WTC11 (cell line): ENCODE measurements around the gene HAPLN1. TPM values are rescaled to one million over a fixed set of nuclear protein-coding genes. Genes with fewer than 3 reads are reported as not detected.

ENCODE experiments used
- ATAC-seq: fragments of 200-7000 bp; cut with Tn5 transposase; 2 replicates; pipeline ENCODE4 v1.10.0; 2021; ENCODE audit warnings: mild to moderate bottlenecking, moderate library complexity
- CTCF ChIA-PET: fragments of 300-600 bp; sonication (Branson Sonifier 250); formaldehyde crosslinking; loops from one replicate; lab custom pipeline; 2021; ENCODE audit warnings: antibody characterized with exemption; lab: Charles Lee
- POLR2A ChIA-PET: fragments of 350-600 bp; sonication (Branson Sonifier 250); formaldehyde crosslinking; loops from one replicate; lab custom pipeline; 2021; ENCODE audit warnings: antibody characterized with exemption; lab: Charles Lee
- DNase-seq: peaks from one replicate; pipeline ENCODE4 v3.0.0; 2021; ENCODE audit warnings: low spot score
- H3K27ac Mint-ChIP-seq: 2 replicates; pipeline ENCODE4 v1.8.0; 2021; ENCODE audit warnings: mixed read lengths
- H3K27me3 Mint-ChIP-seq: 2 replicates; pipeline ENCODE4 v1.8.0; 2021; ENCODE audit warnings: low read depth, mild to moderate bottlenecking, moderate library complexity, mixed read lengths
- H3K36me3 Mint-ChIP-seq: 2 replicates; pipeline ENCODE4 v1.8.0; 2021; ENCODE audit warnings: mixed read lengths
- H3K4me1 Mint-ChIP-seq: 2 replicates; pipeline ENCODE4 v1.8.0; 2022; ENCODE audit warnings: mixed read lengths
- H3K4me3 Mint-ChIP-seq: 2 replicates; pipeline ENCODE4 v1.8.0; 2021; ENCODE audit warnings: mild to moderate bottlenecking, moderate library complexity, mixed read lengths
- H3K9me3 Mint-ChIP-seq: 2 replicates; pipeline ENCODE4 v1.8.0; 2021; ENCODE audit warnings: mixed read lengths
- ATF1 ChIP-seq: sonication (generic); formaldehyde crosslinking; IDR thresholded peaks from 2 replicates; pipeline ENCODE4 v1.8.1; 2023; ENCODE audit warnings: mild to moderate bottlenecking, moderate library complexity, missing genetic modification reagents
- CBFB ChIP-seq: sonication (generic); formaldehyde crosslinking; IDR thresholded peaks from 2 replicates; pipeline ENCODE4 v1.8.1; 2022; ENCODE audit warnings: mild to moderate bottlenecking, low read depth, missing genetic modification reagents
- ESRRA ChIP-seq: sonication (generic); formaldehyde crosslinking; IDR thresholded peaks from 2 replicates; pipeline ENCODE4 v1.8.1; 2022; ENCODE audit warnings: mild to moderate bottlenecking, missing genetic modification reagents, borderline replicate concordance
- ETV6 ChIP-seq: sonication (generic); formaldehyde crosslinking; IDR thresholded peaks from 2 replicates; pipeline ENCODE4 v1.8.1; 2022; ENCODE audit warnings: mild to moderate bottlenecking, missing genetic modification reagents
- FOXJ3 ChIP-seq: sonication (generic); formaldehyde crosslinking; IDR thresholded peaks from 2 replicates; pipeline ENCODE4 v1.9.0; 2021; ENCODE audit warnings: missing genetic modification reagents, mild to moderate bottlenecking, borderline replicate concordance
- FOXP1 ChIP-seq: sonication (generic); formaldehyde crosslinking; IDR thresholded peaks from 2 replicates; pipeline ENCODE4 v1.8.0; 2022; ENCODE audit warnings: missing genetic modification reagents, mild to moderate bottlenecking, moderate library complexity, borderline replicate concordance
- GTF2I ChIP-seq: fragments of 250-450 bp; sonication (Bioruptor Pico); conservative IDR thresholded peaks from 2 replicates; pipeline ENCODE4 v1.4.0; 2021; ENCODE audit warnings: mild to moderate bottlenecking
- MYBL2 ChIP-seq: sonication (generic); formaldehyde crosslinking; IDR thresholded peaks from 2 replicates; pipeline ENCODE4 v1.8.1; 2023; ENCODE audit warnings: mild to moderate bottlenecking, moderate library complexity, missing genetic modification reagents
- NFE2L1 ChIP-seq: sonication (generic); formaldehyde crosslinking; IDR thresholded peaks from 2 replicates; pipeline ENCODE4 v1.8.1; 2023; ENCODE audit warnings: missing genetic modification reagents
- NR1H2 ChIP-seq: sonication (generic); formaldehyde crosslinking; IDR thresholded peaks from 2 replicates; pipeline ENCODE4 v1.9.0; 2021; ENCODE audit warnings: mild to moderate bottlenecking, moderate library complexity, missing genetic modification reagents
- SP1 ChIP-seq: sonication (generic); formaldehyde crosslinking; conservative IDR thresholded peaks from 2 replicates; pipeline ENCODE4 v1.8.1; 2022; ENCODE audit warnings: missing genetic modification reagents
- total RNA-seq: library from RNA; stranded (reverse); gene quantifications from 3 replicates; pipeline ENCODE4 v1.2.3, GENCODE V29; 2021
- TF ChIP-seq, protein P1 (sequence below): sonication (generic); formaldehyde crosslinking; conservative IDR thresholded peaks from 2 replicates; pipeline ENCODE4 v1.8.1; 2023; ENCODE audit warnings: mild to moderate bottlenecking, low read depth, missing genetic modification reagents, moderate library complexity
- TF ChIP-seq, protein P2 (sequence below): fragments of 250-450 bp; sonication (Bioruptor Pico); conservative IDR thresholded peaks from 2 replicates; pipeline ENCODE4 v1.9.0; 2021; ENCODE audit warnings: mild to moderate bottlenecking
- TF ChIP-seq, protein P3 (sequence below): sonication (generic); formaldehyde crosslinking; IDR thresholded peaks from 2 replicates; pipeline ENCODE4 v1.8.1; 2022; ENCODE audit warnings: mild to moderate bottlenecking, moderate library complexity, missing genetic modification reagents
- TF ChIP-seq, protein P4 (sequence below): sonication (generic); formaldehyde crosslinking; IDR thresholded peaks from 2 replicates; pipeline ENCODE4 v1.8.0; 2022; ENCODE audit warnings: mild to moderate bottlenecking, missing genetic modification reagents
- TF ChIP-seq, protein P5 (sequence below): sonication (generic); formaldehyde crosslinking; IDR thresholded peaks from 2 replicates; pipeline ENCODE4 v1.8.0; 2022; ENCODE audit warnings: mild to moderate bottlenecking, missing genetic modification reagents
- TF ChIP-seq, protein P6 (sequence below): sonication (generic); formaldehyde crosslinking; IDR thresholded peaks from 2 replicates; pipeline ENCODE4 v1.8.1; 2023; ENCODE audit warnings: mild to moderate bottlenecking, missing genetic modification reagents, moderate library complexity
- TF ChIP-seq, protein P7 (sequence below): sonication (generic); formaldehyde crosslinking; IDR thresholded peaks from 2 replicates; pipeline ENCODE4 v1.8.0; 2023; ENCODE audit warnings: missing genetic modification reagents, mild to moderate bottlenecking, borderline replicate concordance
- TF ChIP-seq, protein P8 (sequence below): sonication (generic); formaldehyde crosslinking; IDR thresholded peaks from 2 replicates; pipeline ENCODE4 v1.8.1; 2023; ENCODE audit warnings: mild to moderate bottlenecking, missing genetic modification reagents, moderate library complexity

The HAPLN1 gene
- total RNA-seq, 1 experiment from 2014 or later: 9.4 TPM

DNA sequence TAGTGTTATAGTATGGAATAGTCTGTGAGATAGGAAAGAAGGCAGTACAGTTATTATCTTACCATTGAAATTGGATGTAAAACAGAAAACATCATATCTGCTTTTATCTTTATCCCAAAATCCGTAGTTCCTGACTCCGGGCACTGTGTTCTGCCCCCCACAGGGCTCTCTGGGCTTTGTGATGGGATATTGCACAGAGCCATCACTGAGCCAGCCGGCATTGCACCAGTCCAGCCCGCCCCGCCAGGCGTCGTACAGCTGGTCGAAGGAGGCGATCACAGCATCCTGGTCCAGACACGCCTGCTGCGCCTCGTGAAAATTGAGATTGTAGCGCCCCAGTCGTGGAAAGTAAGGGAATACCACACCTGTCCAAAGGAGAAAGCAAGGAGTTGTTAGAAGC lies 76.4 kb downstream of the HAPLN1 start:
- no peak for TF ChIP-seq ATF1 (CRISPR knock-in tag)
- TF ChIP-seq FOXP1: no peak
- no peak for TF ChIP-seq SP1
- TF ChIP-seq, protein P1, sequence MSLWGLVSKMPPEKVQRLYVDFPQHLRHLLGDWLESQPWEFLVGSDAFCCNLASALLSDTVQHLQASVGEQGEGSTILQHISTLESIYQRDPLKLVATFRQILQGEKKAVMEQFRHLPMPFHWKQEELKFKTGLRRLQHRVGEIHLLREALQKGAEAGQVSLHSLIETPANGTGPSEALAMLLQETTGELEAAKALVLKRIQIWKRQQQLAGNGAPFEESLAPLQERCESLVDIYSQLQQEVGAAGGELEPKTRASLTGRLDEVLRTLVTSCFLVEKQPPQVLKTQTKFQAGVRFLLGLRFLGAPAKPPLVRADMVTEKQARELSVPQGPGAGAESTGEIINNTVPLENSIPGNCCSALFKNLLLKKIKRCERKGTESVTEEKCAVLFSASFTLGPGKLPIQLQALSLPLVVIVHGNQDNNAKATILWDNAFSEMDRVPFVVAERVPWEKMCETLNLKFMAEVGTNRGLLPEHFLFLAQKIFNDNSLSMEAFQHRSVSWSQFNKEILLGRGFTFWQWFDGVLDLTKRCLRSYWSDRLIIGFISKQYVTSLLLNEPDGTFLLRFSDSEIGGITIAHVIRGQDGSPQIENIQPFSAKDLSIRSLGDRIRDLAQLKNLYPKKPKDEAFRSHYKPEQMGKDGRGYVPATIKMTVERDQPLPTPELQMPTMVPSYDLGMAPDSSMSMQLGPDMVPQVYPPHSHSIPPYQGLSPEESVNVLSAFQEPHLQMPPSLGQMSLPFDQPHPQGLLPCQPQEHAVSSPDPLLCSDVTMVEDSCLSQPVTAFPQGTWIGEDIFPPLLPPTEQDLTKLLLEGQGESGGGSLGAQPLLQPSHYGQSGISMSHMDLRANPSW (CRISPR knock-in tag): no peak
- TF ChIP-seq, protein P2, sequence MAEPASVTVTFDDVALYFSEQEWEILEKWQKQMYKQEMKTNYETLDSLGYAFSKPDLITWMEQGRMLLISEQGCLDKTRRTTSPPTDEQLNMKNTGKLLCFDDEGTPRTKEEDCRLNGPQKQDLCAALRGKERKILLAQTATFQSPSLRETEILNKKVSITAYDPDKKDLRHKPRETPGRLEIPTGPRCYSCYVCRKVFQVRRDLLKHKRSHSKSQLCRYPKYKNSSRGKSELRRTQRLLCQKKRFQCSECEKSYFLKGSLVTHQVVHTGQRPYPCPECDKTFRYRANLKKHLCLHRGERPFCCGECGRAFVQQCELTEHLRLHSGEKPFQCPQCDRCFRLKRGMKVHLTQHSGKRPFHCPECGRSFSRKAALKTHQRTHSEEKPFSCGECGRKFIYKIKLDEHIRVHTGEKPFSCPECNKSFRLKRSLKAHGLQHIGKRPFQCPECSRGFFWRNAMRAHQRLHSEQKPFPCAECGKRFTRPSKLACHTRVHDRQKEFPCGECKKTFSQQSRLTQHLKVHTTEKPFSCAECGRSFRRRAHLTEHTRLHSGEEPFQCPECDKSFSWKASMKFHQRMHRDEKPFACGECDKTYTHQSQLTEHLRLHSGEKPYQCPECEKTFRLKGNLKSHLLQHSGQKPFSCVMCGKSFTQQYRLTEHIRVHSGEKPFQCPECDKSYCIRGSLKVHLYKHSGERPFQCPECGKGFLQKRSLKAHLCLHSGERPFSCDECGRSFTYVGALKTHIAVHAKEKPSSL (CRISPR knock-in tag): no peak
- no peak for TF ChIP-seq NFE2L1 (CRISPR knock-in tag)
- no peak for TF ChIP-seq GTF2I
- TF ChIP-seq CBFB (CRISPR knock-in tag): no peak
- TF ChIP-seq ESRRA: no peak
- TF ChIP-seq, protein P3, sequence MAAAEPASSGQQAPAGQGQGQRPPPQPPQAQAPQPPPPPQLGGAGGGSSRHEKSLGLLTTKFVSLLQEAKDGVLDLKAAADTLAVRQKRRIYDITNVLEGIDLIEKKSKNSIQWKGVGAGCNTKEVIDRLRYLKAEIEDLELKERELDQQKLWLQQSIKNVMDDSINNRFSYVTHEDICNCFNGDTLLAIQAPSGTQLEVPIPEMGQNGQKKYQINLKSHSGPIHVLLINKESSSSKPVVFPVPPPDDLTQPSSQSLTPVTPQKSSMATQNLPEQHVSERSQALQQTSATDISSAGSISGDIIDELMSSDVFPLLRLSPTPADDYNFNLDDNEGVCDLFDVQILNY (CRISPR knock-in tag): no peak
- no peak for TF ChIP-seq MYBL2 (CRISPR knock-in tag)
- TF ChIP-seq, protein P4, sequence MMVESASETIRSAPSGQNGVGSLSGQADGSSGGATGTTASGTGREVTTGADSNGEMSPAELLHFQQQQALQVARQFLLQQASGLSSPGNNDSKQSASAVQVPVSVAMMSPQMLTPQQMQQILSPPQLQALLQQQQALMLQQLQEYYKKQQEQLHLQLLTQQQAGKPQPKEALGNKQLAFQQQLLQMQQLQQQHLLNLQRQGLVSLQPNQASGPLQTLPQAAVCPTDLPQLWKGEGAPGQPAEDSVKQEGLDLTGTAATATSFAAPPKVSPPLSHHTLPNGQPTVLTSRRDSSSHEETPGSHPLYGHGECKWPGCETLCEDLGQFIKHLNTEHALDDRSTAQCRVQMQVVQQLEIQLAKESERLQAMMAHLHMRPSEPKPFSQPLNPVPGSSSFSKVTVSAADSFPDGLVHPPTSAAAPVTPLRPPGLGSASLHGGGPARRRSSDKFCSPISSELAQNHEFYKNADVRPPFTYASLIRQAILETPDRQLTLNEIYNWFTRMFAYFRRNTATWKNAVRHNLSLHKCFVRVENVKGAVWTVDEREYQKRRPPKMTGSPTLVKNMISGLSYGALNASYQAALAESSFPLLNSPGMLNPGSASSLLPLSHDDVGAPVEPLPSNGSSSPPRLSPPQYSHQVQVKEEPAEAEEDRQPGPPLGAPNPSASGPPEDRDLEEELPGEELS: no peak
- TF ChIP-seq, protein P5, sequence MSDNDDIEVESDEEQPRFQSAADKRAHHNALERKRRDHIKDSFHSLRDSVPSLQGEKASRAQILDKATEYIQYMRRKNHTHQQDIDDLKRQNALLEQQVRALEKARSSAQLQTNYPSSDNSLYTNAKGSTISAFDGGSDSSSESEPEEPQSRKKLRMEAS (CRISPR knock-in tag): no peak
- no peak for TF ChIP-seq ETV6 (CRISPR knock-in tag)
- TF ChIP-seq, protein P6, sequence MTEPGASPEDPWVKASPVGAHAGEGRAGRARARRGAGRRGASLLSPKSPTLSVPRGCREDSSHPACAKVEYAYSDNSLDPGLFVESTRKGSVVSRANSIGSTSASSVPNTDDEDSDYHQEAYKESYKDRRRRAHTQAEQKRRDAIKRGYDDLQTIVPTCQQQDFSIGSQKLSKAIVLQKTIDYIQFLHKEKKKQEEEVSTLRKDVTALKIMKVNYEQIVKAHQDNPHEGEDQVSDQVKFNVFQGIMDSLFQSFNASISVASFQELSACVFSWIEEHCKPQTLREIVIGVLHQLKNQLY (CRISPR knock-in tag): no peak
- TF ChIP-seq NR1H2 (CRISPR knock-in tag): no peak
- TF ChIP-seq, protein P7, sequence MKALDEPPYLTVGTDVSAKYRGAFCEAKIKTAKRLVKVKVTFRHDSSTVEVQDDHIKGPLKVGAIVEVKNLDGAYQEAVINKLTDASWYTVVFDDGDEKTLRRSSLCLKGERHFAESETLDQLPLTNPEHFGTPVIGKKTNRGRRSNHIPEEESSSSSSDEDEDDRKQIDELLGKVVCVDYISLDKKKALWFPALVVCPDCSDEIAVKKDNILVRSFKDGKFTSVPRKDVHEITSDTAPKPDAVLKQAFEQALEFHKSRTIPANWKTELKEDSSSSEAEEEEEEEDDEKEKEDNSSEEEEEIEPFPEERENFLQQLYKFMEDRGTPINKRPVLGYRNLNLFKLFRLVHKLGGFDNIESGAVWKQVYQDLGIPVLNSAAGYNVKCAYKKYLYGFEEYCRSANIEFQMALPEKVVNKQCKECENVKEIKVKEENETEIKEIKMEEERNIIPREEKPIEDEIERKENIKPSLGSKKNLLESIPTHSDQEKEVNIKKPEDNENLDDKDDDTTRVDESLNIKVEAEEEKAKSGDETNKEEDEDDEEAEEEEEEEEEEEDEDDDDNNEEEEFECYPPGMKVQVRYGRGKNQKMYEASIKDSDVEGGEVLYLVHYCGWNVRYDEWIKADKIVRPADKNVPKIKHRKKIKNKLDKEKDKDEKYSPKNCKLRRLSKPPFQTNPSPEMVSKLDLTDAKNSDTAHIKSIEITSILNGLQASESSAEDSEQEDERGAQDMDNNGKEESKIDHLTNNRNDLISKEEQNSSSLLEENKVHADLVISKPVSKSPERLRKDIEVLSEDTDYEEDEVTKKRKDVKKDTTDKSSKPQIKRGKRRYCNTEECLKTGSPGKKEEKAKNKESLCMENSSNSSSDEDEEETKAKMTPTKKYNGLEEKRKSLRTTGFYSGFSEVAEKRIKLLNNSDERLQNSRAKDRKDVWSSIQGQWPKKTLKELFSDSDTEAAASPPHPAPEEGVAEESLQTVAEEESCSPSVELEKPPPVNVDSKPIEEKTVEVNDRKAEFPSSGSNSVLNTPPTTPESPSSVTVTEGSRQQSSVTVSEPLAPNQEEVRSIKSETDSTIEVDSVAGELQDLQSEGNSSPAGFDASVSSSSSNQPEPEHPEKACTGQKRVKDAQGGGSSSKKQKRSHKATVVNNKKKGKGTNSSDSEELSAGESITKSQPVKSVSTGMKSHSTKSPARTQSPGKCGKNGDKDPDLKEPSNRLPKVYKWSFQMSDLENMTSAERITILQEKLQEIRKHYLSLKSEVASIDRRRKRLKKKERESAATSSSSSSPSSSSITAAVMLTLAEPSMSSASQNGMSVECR (CRISPR knock-in tag): no peak
- TF ChIP-seq, protein P8, sequence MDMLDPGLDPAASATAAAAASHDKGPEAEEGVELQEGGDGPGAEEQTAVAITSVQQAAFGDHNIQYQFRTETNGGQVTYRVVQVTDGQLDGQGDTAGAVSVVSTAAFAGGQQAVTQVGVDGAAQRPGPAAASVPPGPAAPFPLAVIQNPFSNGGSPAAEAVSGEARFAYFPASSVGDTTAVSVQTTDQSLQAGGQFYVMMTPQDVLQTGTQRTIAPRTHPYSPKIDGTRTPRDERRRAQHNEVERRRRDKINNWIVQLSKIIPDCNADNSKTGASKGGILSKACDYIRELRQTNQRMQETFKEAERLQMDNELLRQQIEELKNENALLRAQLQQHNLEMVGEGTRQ: no peak
- no peak for TF ChIP-seq FOXJ3
- Mint-ChIP-seq H3K27ac (no peak overlapping the region), H3K36me3 (no peaks in the 10 kb centered on the region), H3K4me3 (no peak overlapping the region), H3K4me1 (peaks cover 15% of the 10 kb centered on the region), H3K9me3 (no peaks in the 10 kb centered on the region), H3K27me3 (no peaks in the 10 kb centered on the region)
- ChIA-PET CTCF (interaction anchor here (0.6 kb wide), 1 partner anchor 399 kb away, joined by 3 read pairs; no protein-coding TSS in a partner anchor), POLR2A (no interaction called here)
- no peak for ATAC-seq
- no peak for DNase-seq
